Right cardiac atrium (tissue), 5 donors: ENCODE results near the gene DPP9. TPM values are rescaled to one million over a fixed set of nuclear protein-coding genes. Genes with fewer than 3 reads are reported as not detected.
A peak's percentile ranks its signal among the peaks of the same experiment; 100 is the strongest.

ENCODE experiments used
- ATAC-seq, 2 donors: fragments of 200-7000 bp; cut with Tn5 transposase; one replicate each; pipeline versions ENCODE4 v1.8.0 to v1.9.1; 2020; ENCODE audit warnings: moderate library complexity in 2 of 2, mild to moderate bottlenecking in 1 of 2
- DNase-seq, 3 donors: peaks; one replicate each; pipeline ENCODE4 v3.0.0-alpha.2; 2020
- H3K27ac ChIP-seq: one replicate; pipeline ENCODE4 v1.5.1; 2013; ENCODE audit warnings: mild to moderate bottlenecking, low read length, control low read depth, moderate library complexity
- H3K27me3 ChIP-seq: one replicate; pipeline ENCODE4 v1.6.1; 2013; ENCODE audit not compliant: control insufficient read depth, insufficient read depth
- H3K4me1 ChIP-seq: one replicate; pipeline ENCODE4 v1.6.1; 2013; ENCODE audit warnings: low read length; ENCODE audit not compliant: control insufficient read depth, insufficient read depth
- H3K4me3 ChIP-seq: one replicate; pipeline ENCODE4 v1.5.1; 2013; ENCODE audit warnings: low read length, control low read depth
- H3K9me3 ChIP-seq: one replicate; pipeline ENCODE4 v1.6.1; 2013; ENCODE audit warnings: low read length; ENCODE audit not compliant: control insufficient read depth
- WGBS: extraction: QIAGEN DNeasy Blood & Tissue Kit; methylation state at CpG from one replicate; pipeline ENCODE4 v1.1.7; 2013; 5-methylcytosine and 5-hydroxymethylcytosine counted together
- intact Hi-C, 4 donors: fragments of 100-400 bp; cut with DNase I; formaldehyde crosslinking; loops; one replicate each; pipeline versions ENCODE4 v1.11.0 to v1.14.0; 2022 to 2023
- polyA plus RNA-seq: library from polyadenylated mRNA; stranded (reverse); fragments of 200-250 nt; gene quantifications from one replicate; pipeline ENCODE4 v1.2.3, GENCODE V29; 2013
- total RNA-seq, 4 donors: library from RNA; stranded (reverse); fragmentation: NEBNext Ultra II Directional; extraction: Animal tissue kit (Norgen Biotek cat#: 25700); gene quantifications; one replicate each; pipeline ENCODE4 v1.2.1, GENCODE V29; 2021
- donor health status: healthy with polysubstance abuse.
- donor health status: DM: no; HTN: yes; CAD: no.
- donor health status: DM: no; HTN: no; CAD: no.
- donor health status: DM: no; HTN: yes; CAD: no; lungs with severe emphysema.
- donor health status: DM: yes; HTN: yes; CAD: no.

DPP9 gene
- total and polyA plus RNA-seq, 5 donors, result 27.0 to 43.9 (median 36.1) TPM

GRCh38 chr19:4653793-4654436 is 69.7 kb downstream of the DPP9 start:
- no peak for ATAC-seq
- WGBS, result 76% methylated on average over 13 of the region's 13 CpGs
- no peaks in the 10 kb centered on the region for H3K27me3 ChIP-seq
- intact Hi-C loops, result no loop called here
- no peaks in the 10 kb centered on the region for H3K4me1 ChIP-seq
- DNase-seq, result peak in 1 of 3 donors; percentile 18
- no peak overlapping the region for H3K4me3 ChIP-seq
- H3K27ac ChIP-seq, result no peak overlapping the region
- H3K9me3 ChIP-seq, result no peaks in the 10 kb centered on the region

GRCh38 chr19:4652075-4652474 is 71.6 kb downstream of the DPP9 start:
- no peak overlapping the region for H3K27ac ChIP-seq
- intact Hi-C loops, result no loop called here
- H3K27me3 ChIP-seq, result no peaks in the 10 kb centered on the region
- H3K4me3 ChIP-seq, result no peak overlapping the region
- H3K9me3 ChIP-seq, result no peaks in the 10 kb centered on the region
- WGBS, result 95% methylated on average over 44 of the region's 44 CpGs
- H3K4me1 ChIP-seq, result no peaks in the 10 kb centered on the region
- ATAC-seq (no peak), DNase-seq (peak in 1 of 3 donors; percentile 41)

- Histone ChIP-seq H3K27ac (no peak overlapping the region), H3K9me3 (no peaks in the 10 kb centered on the region), H3K4me1 (no peaks in the 10 kb centered on the region), H3K27me3 (no peaks in the 10 kb centered on the region), H3K4me3 (no peak overlapping the region)
- WGBS, result 69% methylated on average over 2 of the region's 2 CpGs
- ATAC-seq (no peak), DNase-seq (peak in 1 of 3 donors; percentile 2)
- intact Hi-C loops, result no loop called here
These were observed 73.5 kb downstream of the DPP9 start for GRCh38 chr19:4650159-4650558.

DNA sequence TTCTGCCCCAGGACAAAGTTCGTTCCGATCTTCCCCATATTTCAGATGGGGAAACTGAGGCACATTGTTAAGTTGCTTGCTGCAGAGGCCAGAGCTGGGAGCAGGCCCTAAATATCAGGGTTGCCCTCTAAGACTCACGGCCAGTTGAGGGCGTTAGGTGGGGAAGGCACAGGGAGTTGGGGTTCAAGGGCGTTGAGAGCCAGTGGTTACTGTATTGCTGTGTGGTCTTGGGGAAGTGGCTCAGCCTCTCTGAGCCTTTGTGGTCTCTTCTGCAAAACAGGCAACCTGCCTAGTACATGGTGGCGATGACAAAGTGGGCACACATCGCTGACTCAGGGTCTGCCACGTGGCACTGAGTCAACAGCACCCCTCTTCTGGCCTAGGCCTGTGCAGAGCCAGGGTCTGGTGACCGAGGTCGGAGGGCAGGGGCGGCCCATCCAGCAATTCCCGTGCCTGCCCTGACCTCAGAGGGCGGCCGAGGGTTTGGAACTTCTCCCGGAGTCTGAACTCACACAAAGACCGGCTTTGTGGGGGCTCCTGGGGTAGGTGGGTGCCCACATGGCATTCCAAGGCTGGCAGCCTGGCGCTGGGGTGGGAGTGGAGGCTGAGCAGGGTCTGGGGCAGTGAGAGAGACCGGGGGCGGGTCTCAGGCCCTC is 74.1 kb downstream of the DPP9 start:
- Histone ChIP-seq H3K9me3 (no peaks in the 10 kb centered on the region), H3K4me3 (no peak overlapping the region), H3K27ac (no peak overlapping the region), H3K27me3 (no peaks in the 10 kb centered on the region), H3K4me1 (no peaks in the 10 kb centered on the region)
- no peak for DNase-seq
- no peak for ATAC-seq
- 81% methylated on average over 19 of the region's 19 CpGs for WGBS
- intact Hi-C loops, result no loop called here

DNA sequence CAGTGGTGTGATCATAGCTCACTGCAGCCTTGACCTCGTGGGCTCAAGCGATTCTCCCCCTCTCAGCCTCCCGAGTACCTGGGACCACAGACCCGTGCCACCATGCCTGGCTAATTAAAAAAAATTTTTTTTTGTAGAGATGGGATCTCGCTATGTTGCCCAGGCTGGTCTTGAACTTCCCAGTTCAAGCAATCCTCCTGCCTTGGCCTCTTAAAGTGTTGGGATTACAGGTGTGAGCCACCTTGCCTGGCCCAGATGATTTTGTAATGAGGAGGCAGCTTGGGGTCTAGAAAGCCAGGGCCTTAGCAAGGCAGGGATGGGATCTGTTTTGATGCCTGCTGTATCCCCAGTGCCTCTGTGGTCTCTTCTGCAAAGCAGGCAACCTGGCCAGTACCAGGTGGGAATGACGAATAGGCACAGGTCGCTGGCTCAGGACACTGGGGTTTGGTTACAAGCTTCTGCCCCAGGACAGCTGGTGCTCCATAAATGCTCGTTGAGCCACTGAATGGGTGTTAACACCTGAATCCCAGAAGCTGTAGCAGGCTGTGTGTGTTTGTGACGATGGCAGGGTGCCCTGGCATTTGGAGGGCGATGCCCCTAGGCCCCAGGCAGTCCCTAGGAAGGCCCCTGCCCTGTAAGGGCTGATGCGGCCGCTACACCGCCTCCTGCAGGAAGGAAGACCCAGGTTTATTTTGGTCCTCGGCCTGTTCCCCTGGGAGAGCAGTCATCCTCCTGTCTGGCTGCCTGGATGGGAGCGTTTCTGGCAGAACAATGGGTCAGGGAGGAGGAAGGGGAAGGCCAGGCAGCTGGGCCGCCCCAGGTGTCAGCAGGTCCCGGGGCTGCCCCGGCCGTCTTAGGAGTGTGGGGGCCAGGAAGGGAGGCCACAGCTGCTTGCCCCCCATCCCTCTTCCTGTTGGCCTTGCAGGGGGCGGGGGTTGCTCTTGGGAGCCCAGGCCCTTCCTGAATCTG is 75.7 kb downstream of the DPP9 start:
- Histone ChIP-seq H3K27ac (peak overlapping the region; percentile 50), H3K9me3 (no peaks in the 10 kb centered on the region), H3K4me1 (no peaks in the 10 kb centered on the region), H3K4me3 (no peak overlapping the region), H3K27me3 (no peaks in the 10 kb centered on the region)
- peak; percentile 73 to 88 (median 87) for DNase-seq
- peak; percentile 90 to 94 for ATAC-seq
- intact Hi-C loops, result no loop called here
- WGBS, result 62% methylated on average over 20 of the region's 20 CpGs

- Histone ChIP-seq H3K4me1 (no peaks in the 10 kb centered on the region), H3K9me3 (no peaks in the 10 kb centered on the region), H3K4me3 (no peak overlapping the region), H3K27me3 (no peaks in the 10 kb centered on the region), H3K27ac (no peak overlapping the region)
- DNase-seq (peak in 1 of 3 donors; percentile 36), ATAC-seq (no peak)
- intact Hi-C loops, result no loop called here
- WGBS, result 74% methylated on average over 4 of the region's 4 CpGs
These were observed 77.9 kb downstream of the DPP9 start for GRCh38 chr19:4645718-4646117.

GRCh38 chr19:4642625-4643024 is 81.0 kb downstream of the DPP9 start:
- Histone ChIP-seq H3K27ac (no peak overlapping the region), H3K4me3 (no peak overlapping the region), H3K4me1 (no peaks in the 10 kb centered on the region), H3K27me3 (no peaks in the 10 kb centered on the region), H3K9me3 (no peaks in the 10 kb centered on the region)
- intact Hi-C loops, result no loop called here
- DNase-seq (peak in 1 of 3 donors; percentile 24), ATAC-seq (no peak)
- 77% methylated on average over 6 of the region's 6 CpGs for whole genome bisulfite sequencing

DNA sequence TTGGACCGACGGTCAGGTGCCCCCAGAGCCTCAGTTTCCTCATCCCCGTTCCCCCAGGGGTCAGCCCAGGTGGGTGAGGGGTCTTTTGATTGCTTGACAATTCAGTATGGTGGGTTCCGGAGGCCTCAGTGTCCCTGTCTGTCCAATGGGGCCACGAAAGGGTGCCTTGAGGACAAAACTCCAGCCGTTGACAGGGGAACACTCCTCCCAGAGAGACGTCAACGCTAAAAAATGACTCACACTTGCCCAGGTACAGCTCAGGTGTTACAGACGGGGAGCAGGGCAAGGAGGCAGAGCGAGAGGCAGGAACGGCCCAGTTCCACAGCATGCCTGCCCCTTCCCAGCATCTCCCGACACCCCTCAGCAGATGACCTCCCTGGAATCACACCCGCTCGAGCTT is 82.5 kb downstream of the DPP9 start:
- Histone ChIP-seq H3K27ac (no peak overlapping the region), H3K27me3 (no peaks in the 10 kb centered on the region), H3K9me3 (no peaks in the 10 kb centered on the region), H3K4me1 (no peaks in the 10 kb centered on the region), H3K4me3 (no peak overlapping the region)
- peak in 1 of 3 donors; percentile 34 for DNase-seq
- intact Hi-C loops, result no loop called here
- WGBS, result 74% methylated on average over 14 of the region's 14 CpGs
- ATAC-seq, result no peak

DNA sequence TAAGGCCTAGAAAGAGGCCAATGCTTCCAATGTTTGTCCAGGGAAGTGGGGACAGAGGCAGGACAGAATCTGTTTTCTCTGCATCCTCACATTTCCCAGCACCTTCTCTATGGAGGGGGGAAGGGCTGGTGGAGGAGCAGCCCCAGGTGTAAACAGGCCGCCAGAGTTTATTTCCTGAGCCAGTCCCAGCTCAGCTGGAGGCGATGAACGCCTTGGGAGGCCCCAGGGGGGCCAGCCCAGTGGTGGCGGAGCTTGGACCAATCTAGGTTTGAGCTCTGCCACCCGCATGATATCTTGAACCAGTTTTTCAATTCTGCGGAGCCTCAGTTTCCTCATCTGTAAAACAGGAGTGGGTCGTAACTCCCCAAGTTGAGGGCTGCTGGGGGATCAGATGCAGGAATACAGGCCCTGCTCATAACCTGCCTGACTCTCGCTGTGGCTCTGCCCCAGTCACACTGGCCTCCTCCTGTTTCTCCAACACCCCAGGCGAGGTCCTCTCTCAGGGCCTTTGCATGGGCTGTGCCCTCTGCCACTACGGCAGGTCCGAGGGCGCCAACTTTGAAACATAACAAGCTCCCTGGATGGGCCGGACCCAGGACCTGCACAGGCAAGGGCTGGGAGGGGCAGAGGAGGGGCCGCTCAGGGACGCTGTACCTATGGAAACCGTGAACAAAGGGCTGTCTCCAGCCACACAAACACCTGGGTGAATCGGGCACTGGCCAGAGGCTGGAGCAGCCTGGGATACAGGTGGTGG is 83.2 kb downstream of the DPP9 start:
- intact Hi-C loops, result no loop called here
- no peaks in the 10 kb centered on the region for H3K27me3 ChIP-seq
- peak overlapping the region; percentile 55 for H3K4me3 ChIP-seq
- 70% methylated on average over 17 of the region's 17 CpGs for WGBS
- ATAC-seq, result no peak
- peak in 1 of 3 donors; percentile 51 for DNase-seq
- H3K9me3 ChIP-seq, result no peaks in the 10 kb centered on the region
- no peak overlapping the region for H3K27ac ChIP-seq
- no peaks in the 10 kb centered on the region for H3K4me1 ChIP-seq

- intact Hi-C loops, result loop anchor here (5.0 kb wide), 2 partner anchors 62 to 82 kb away; partner anchors contain the start of gene SEMA6B (in 2 of the 4)
- H3K27me3 ChIP-seq, result no peaks in the 10 kb centered on the region
- no peaks in the 10 kb centered on the region for H3K9me3 ChIP-seq
- peak overlapping the region; percentile 23 for H3K27ac ChIP-seq
- no peaks in the 10 kb centered on the region for H3K4me1 ChIP-seq
- DNase-seq (peak; percentile 46 to 81 (median 77)), ATAC-seq (no peak)
- peak overlapping the region; percentile 55 for H3K4me3 ChIP-seq
- 12% methylated on average over 39 of the region's 39 CpGs for WGBS
These were observed 84.0 kb downstream of the DPP9 start for GRCh38 chr19:4639531-4640246.
